Measurements from ENCODE around the gene PPP1R1A.

PPP1R1A gene

DNA sequence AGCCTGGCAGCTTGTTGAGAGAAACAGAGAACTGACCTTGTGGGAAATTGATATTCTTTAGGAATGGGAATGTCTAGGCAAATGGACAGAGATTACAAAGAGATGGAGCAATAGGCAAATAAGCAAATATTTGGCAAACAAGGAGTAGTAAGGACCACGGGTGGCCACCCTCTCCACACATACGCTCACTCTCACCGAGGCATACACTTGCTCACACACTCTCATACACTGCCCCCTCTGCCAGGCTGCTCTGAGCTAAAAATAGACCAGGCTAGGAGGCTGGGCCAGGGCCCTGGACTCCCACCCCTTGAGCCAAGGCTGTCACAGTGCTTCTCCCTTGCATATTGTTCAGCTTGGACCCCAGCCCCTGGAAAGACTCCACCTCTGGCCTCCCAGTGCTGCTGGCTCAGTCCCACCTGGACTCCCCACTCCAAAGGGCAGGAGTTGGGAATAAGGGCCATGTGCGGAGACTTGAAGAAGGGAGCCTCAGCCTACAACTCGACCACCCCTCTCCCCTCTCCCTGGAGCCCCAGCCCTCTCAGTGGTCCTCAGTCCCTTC, 1.1 kb downstream of the PPP1R1A start:
- Histone ChIP-seq H3K27me3 (ENCODE audit: control insufficient read depth, low read length) (peaks cover 6% of the 10 kb centered on the region; the same call in 1 of the 2 replicates), H4K20me1 (ENCODE audit: control insufficient read depth, insufficient read depth, low read depth, low read length) (no peaks in the 10 kb centered on the region), H3K4me3 (ENCODE audit: low read length) (no peak overlapping the region), H3F3A (ENCODE audit: control insufficient read depth, insufficient read depth) (no peaks in the 10 kb centered on the region), H3K36me3 (ENCODE audit: control insufficient read depth, low read length) (no peaks in the 10 kb centered on the region), H3K79me2 (ENCODE audit: control insufficient read depth, low read length) (no peaks in the 10 kb centered on the region), H3K27ac (ENCODE audit: low read depth, low read length) (no peak overlapping the region), H3K9me2 (replicated peaks; ENCODE audit: control insufficient read depth, low read length) (no peaks in the 10 kb centered on the region), H3K4me1 (ENCODE audit: control insufficient read depth, low read length) (no peaks in the 10 kb centered on the region), H3K9me3 (ENCODE audit: control insufficient read depth, insufficient read depth, low read length) (no peaks in the 10 kb centered on the region), H3K4me2 (ENCODE audit: low read length) (no peak overlapping the region)
- TF ChIP-seq EZH2phosphoT487 (IDR thresholded peaks at IDR 0.05; ENCODE audit: borderline replicate concordance, low read length) = no peak

DNA sequence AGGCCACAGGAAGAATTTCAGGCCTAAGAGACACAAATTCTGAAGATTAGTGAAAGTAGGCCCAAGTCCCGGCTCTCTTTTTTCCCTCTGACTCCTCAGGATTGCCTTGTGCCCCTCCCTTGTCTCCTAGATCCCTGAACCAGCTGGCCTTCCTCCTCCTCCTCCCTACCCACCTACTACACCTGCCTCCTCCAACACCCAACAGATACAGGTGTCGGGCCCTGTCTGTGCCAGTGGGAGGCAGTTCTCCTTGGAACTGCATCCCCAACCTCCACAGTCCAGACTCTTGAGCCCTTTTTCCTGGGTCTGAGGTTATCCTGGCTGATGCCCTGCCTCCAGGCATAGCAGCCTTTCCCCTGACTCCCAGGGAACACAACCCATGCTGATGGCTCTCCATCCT, 1.8 kb downstream of the PPP1R1A start:
- no peak for TF ChIP-seq CTCF (IDR thresholded peaks at IDR 0.05; ENCODE audit: low read depth, low read length, poor library complexity, severe bottlenecking)
- TF ChIP-seq EZH2phosphoT487 (IDR thresholded peaks at IDR 0.05; ENCODE audit: borderline replicate concordance, low read length) = no peak
- H3K9me2 ChIP-seq (replicated peaks; ENCODE audit: control insufficient read depth, low read length) = no peaks in the 10 kb centered on the region
- H3K27me3 ChIP-seq (ENCODE audit: control insufficient read depth, low read length) = peaks cover 6% of the 10 kb centered on the region; the same call in 1 of the 2 replicates
- no peaks in the 10 kb centered on the region for H3K9me3 ChIP-seq (ENCODE audit: control insufficient read depth, insufficient read depth, low read length)
- H3F3A ChIP-seq (ENCODE audit: control insufficient read depth, insufficient read depth) = no peaks in the 10 kb centered on the region
- no peak overlapping the region for H3K4me3 ChIP-seq (ENCODE audit: low read length)
- H3K4me2 ChIP-seq (ENCODE audit: low read length) = no peak overlapping the region
- H4K20me1 ChIP-seq (ENCODE audit: control insufficient read depth, insufficient read depth, low read depth, low read length) = no peaks in the 10 kb centered on the region
- H3K4me1 ChIP-seq (ENCODE audit: control insufficient read depth, low read length) = no peaks in the 10 kb centered on the region
- H3K79me2 ChIP-seq (ENCODE audit: control insufficient read depth, low read length) = no peaks in the 10 kb centered on the region
- H3K36me3 ChIP-seq (ENCODE audit: control insufficient read depth, low read length) = no peaks in the 10 kb centered on the region
- H3K27ac ChIP-seq (ENCODE audit: low read depth, low read length) = no peak overlapping the region

DNA sequence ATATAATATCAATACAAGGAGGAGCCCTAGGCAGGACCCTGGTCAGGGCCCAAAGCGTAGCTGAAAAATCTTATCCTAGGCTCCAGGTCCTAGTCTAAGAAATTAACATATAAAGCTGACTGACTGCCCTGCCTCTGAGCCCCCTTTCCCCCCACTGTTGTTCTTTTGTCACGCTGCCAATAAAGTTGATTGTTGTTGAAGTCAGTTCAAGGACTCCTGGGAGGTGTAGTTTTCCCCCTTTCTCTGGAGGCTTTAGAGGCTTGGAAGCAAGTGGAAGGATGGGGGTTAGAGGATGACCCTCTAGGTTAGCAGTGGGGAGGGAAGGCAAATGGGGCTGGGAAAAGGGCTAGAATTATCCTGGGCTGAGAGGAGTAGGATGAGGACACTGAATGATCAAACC, 3.2 kb downstream of the PPP1R1A start:
- no peaks in the 10 kb centered on the region for H3K79me2 ChIP-seq (ENCODE audit: control insufficient read depth, low read length)
- TF ChIP-seq CTCF (IDR thresholded peaks at IDR 0.05; ENCODE audit: low read depth, low read length, poor library complexity, severe bottlenecking) (no peak), EZH2phosphoT487 (IDR thresholded peaks at IDR 0.05; ENCODE audit: borderline replicate concordance, low read length) (no peak)
- no peak overlapping the region for H3K27ac ChIP-seq (ENCODE audit: low read depth, low read length)
- H3K9me2 ChIP-seq (replicated peaks; ENCODE audit: control insufficient read depth, low read length) = no peaks in the 10 kb centered on the region
- H3F3A ChIP-seq (ENCODE audit: control insufficient read depth, insufficient read depth) = no peaks in the 10 kb centered on the region
- H3K4me3 ChIP-seq (ENCODE audit: low read length) = no peak overlapping the region
- H3K27me3 ChIP-seq (ENCODE audit: control insufficient read depth, low read length) = peaks cover 6% of the 10 kb centered on the region; the same call in 1 of the 2 replicates
- H3K4me1 ChIP-seq (ENCODE audit: control insufficient read depth, low read length) = no peaks in the 10 kb centered on the region
- H4K20me1 ChIP-seq (ENCODE audit: control insufficient read depth, insufficient read depth, low read depth, low read length) = no peaks in the 10 kb centered on the region
- H3K4me2 ChIP-seq (ENCODE audit: low read length) = no peak overlapping the region
- no peaks in the 10 kb centered on the region for H3K36me3 ChIP-seq (ENCODE audit: control insufficient read depth, low read length)
- H3K9me3 ChIP-seq (ENCODE audit: control insufficient read depth, insufficient read depth, low read length) = no peaks in the 10 kb centered on the region

DNA sequence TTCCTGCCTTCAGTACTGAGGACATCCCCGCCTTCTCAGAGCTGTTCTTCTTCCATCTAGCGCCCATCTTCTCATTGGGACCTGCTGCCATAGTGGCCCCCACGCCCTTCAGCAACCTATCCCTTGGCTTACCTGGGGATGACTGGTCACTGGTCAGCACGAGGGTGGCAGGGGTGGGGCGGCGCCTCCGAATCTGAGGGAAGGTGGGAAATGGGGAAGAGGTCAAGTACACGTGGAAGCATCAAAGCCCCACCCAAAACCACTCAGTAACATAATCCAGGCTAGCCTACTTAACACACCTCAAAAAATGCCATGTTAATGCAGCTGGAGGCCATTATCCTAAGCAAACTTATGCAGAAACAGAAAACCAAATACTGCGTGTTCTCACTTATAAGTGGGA, 4.3 kb downstream of the PPP1R1A start:
- no peaks in the 10 kb centered on the region for H4K20me1 ChIP-seq (ENCODE audit: control insufficient read depth, insufficient read depth, low read depth, low read length)
- no peaks in the 10 kb centered on the region for H3K9me2 ChIP-seq (replicated peaks; ENCODE audit: control insufficient read depth, low read length)
- H3K27ac ChIP-seq (ENCODE audit: low read depth, low read length) = no peak overlapping the region
- TF ChIP-seq EZH2phosphoT487 (IDR thresholded peaks at IDR 0.05; ENCODE audit: borderline replicate concordance, low read length) (no peak), CTCF (IDR thresholded peaks at IDR 0.05; ENCODE audit: low read depth, low read length, poor library complexity, severe bottlenecking) (no peak)
- H3K9me3 ChIP-seq (ENCODE audit: control insufficient read depth, insufficient read depth, low read length) = no peaks in the 10 kb centered on the region
- peaks cover 6% of the 10 kb centered on the region; the same call in 1 of the 2 replicates for H3K27me3 ChIP-seq (ENCODE audit: control insufficient read depth, low read length)
- H3K4me1 ChIP-seq (ENCODE audit: control insufficient read depth, low read length) = no peaks in the 10 kb centered on the region
- no peaks in the 10 kb centered on the region for H3K36me3 ChIP-seq (ENCODE audit: control insufficient read depth, low read length)
- no peaks in the 10 kb centered on the region for H3F3A ChIP-seq (ENCODE audit: control insufficient read depth, insufficient read depth)
- H3K4me2 ChIP-seq (ENCODE audit: low read length) = no peak overlapping the region
- H3K79me2 ChIP-seq (ENCODE audit: control insufficient read depth, low read length) = no peaks in the 10 kb centered on the region
- H3K4me3 ChIP-seq (ENCODE audit: low read length) = no peak overlapping the region
